ENCODE data around the gene HERC4. TPM values are rescaled to one million over a fixed set of nuclear protein-coding genes. Genes with fewer than 3 reads are reported as not detected.
"Not testable (repeated sequence)": the region's sequence is repeated elsewhere in the genome, so short reads cannot be mapped to it uniquely, and the experiment has no call there.

HERC4 gene
- polyA plus RNA-seq, 1 donor from 2014 or later, result 45.6 TPM

DNA sequence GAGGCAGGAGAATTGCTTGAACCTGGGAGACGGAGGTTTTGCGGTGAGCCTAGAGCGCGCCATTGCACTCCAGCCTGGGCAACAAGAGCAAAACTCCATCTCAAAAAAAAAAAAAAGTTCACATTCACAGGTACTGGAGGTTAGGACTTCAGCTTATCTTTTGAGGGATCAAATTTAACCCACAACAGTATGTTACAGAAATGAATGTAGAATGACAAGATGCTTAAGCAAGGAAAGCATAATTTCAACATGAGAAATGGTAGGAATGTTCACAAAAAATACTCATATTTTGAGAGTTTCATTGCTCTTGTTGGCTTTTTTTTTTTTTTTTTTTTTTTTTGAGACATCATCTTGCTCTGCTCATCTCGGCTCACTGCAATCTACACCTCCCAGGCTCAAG lies 1.9 kb upstream of the HERC4 start:
- H3K27me3 ChIP-seq (ENCODE audit: insufficient read depth, low read depth, low read length), result no peaks in the 10 kb centered on the region
- no peak overlapping the region for H2AFZ ChIP-seq (ENCODE audit: low read depth, low read length)
- TF ChIP-seq RAD21 (conservative IDR thresholded peaks at IDR 0.05) (no peak), EZH2 (IDR thresholded peaks at IDR 0.05; ENCODE audit: borderline replicate concordance, insufficient read depth, low read length, poor library complexity, severe bottlenecking) (no peak), SMC3 (conservative IDR thresholded peaks at IDR 0.05; ENCODE audit: poor library complexity) (no peak), POLR2AphosphoS5 (IDR thresholded peaks at IDR 0.05) (no peak), EP300 (conservative IDR thresholded peaks at IDR 0.05; ENCODE audit: poor library complexity, severe bottlenecking) (no peak), MXI1 (conservative IDR thresholded peaks at IDR 0.05; ENCODE audit: poor library complexity, severe bottlenecking) (no peak), TAF1 (IDR thresholded peaks at IDR 0.05; ENCODE audit: low read depth) (no peak)
- TF ChIP-seq, protein P1, sequence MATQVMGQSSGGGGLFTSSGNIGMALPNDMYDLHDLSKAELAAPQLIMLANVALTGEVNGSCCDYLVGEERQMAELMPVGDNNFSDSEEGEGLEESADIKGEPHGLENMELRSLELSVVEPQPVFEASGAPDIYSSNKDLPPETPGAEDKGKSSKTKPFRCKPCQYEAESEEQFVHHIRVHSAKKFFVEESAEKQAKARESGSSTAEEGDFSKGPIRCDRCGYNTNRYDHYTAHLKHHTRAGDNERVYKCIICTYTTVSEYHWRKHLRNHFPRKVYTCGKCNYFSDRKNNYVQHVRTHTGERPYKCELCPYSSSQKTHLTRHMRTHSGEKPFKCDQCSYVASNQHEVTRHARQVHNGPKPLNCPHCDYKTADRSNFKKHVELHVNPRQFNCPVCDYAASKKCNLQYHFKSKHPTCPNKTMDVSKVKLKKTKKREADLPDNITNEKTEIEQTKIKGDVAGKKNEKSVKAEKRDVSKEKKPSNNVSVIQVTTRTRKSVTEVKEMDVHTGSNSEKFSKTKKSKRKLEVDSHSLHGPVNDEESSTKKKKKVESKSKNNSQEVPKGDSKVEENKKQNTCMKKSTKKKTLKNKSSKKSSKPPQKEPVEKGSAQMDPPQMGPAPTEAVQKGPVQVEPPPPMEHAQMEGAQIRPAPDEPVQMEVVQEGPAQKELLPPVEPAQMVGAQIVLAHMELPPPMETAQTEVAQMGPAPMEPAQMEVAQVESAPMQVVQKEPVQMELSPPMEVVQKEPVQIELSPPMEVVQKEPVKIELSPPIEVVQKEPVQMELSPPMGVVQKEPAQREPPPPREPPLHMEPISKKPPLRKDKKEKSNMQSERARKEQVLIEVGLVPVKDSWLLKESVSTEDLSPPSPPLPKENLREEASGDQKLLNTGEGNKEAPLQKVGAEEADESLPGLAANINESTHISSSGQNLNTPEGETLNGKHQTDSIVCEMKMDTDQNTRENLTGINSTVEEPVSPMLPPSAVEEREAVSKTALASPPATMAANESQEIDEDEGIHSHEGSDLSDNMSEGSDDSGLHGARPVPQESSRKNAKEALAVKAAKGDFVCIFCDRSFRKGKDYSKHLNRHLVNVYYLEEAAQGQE (IDR thresholded peaks at IDR 0.05; ENCODE audit: borderline replicate concordance), result no peak
- TF ChIP-seq, protein P2, sequence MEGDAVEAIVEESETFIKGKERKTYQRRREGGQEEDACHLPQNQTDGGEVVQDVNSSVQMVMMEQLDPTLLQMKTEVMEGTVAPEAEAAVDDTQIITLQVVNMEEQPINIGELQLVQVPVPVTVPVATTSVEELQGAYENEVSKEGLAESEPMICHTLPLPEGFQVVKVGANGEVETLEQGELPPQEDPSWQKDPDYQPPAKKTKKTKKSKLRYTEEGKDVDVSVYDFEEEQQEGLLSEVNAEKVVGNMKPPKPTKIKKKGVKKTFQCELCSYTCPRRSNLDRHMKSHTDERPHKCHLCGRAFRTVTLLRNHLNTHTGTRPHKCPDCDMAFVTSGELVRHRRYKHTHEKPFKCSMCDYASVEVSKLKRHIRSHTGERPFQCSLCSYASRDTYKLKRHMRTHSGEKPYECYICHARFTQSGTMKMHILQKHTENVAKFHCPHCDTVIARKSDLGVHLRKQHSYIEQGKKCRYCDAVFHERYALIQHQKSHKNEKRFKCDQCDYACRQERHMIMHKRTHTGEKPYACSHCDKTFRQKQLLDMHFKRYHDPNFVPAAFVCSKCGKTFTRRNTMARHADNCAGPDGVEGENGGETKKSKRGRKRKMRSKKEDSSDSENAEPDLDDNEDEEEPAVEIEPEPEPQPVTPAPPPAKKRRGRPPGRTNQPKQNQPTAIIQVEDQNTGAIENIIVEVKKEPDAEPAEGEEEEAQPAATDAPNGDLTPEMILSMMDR (IDR thresholded peaks at IDR 0.05; ENCODE audit: poor library complexity, severe bottlenecking), result no peak
- H3K9ac ChIP-seq (ENCODE audit: low read length), result no peak overlapping the region
- no peaks in the 10 kb centered on the region for H4K20me1 ChIP-seq (ENCODE audit: insufficient read depth)
- no peak overlapping the region for H3K27ac ChIP-seq (ENCODE audit: low read length)
- no peak overlapping the region for H3K4me2 ChIP-seq (ENCODE audit: low read length)
- no peaks in the 10 kb centered on the region for H3K9me3 ChIP-seq (ENCODE audit: low read length)
- no peaks in the 10 kb centered on the region for H3F3A ChIP-seq (ENCODE audit: insufficient read depth, low read length, poor library complexity, severe bottlenecking)
- H3K36me3 ChIP-seq (ENCODE audit: insufficient read depth, low read length), result no peaks in the 10 kb centered on the region
- peaks cover 23% of the 10 kb centered on the region for H3K79me2 ChIP-seq (replicated peaks; ENCODE audit: insufficient read depth, low read length)
- no peaks in the 10 kb centered on the region for H3K9me2 ChIP-seq (ENCODE audit: insufficient read depth, low read length)
- H3K4me3 ChIP-seq (ENCODE audit: low read length), result no peak overlapping the region

DNA sequence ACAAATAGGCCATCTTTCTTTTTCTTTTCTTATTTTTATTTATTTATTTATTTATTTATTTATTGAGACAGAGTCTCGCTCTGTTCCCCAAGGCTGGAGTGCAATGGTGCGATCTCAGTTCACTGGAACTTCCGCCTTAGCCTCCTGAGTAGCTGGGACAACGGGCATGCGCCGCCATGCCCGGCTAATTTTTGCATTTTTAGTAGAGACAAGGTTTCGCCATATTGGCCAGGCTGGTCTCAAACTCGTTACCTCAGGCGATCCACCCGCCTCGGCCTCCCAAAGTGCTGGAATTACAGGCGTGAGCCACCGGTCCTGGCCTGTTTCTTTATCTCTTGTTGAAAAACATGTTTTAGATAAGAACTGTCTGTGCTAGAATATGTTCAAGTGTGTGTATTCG lies 998 bp upstream of the HERC4 start:
- H3K79me2 ChIP-seq (replicated peaks; ENCODE audit: insufficient read depth, low read length), result peaks cover 32% of the 10 kb centered on the region
- not testable (repeated sequence) for H3K36me3 ChIP-seq (ENCODE audit: insufficient read depth, low read length); H3K27ac ChIP-seq (ENCODE audit: low read length); H2AFZ ChIP-seq (ENCODE audit: low read depth, low read length); H3K9me2 ChIP-seq (ENCODE audit: insufficient read depth, low read length); H3K4me3 ChIP-seq (ENCODE audit: low read length); H3K27me3 ChIP-seq (ENCODE audit: insufficient read depth, low read depth, low read length); H3K4me2 ChIP-seq (ENCODE audit: low read length); H3K9ac ChIP-seq (ENCODE audit: low read length); H4K20me1 ChIP-seq (ENCODE audit: insufficient read depth); H3K9me3 ChIP-seq (ENCODE audit: low read length); H3F3A ChIP-seq (ENCODE audit: insufficient read depth, low read length, poor library complexity, severe bottlenecking)

DNA sequence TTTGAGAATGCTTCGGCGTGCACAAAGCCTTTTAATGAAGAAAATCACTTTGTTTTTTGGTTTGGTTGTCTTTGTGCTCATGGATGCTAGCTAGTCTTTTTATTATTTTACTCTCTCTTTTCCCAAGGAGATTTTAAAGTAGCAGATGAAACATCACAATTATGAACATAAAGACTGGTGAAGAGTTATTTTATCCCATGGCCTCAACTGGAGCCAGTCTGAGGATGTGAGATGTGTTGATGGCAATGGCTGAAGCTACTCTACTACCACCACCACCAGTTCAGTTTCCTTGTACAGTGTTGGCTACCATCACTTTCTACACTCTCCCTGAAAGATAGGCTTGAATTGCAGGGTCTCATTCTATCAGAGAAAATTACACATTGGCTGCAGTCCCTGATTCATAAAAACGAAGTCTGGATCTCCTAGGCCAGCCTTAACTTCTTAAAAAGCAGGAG lies 494 bp upstream of the HERC4 start:
- Histone ChIP-seq H3F3A (ENCODE audit: insufficient read depth, low read length, poor library complexity, severe bottlenecking) (no peaks in the 10 kb centered on the region), H3K27ac (ENCODE audit: low read length) (peak overlapping the region; percentile 43), H2AFZ (ENCODE audit: low read depth, low read length) (peak overlapping the region; percentile 97), H3K9ac (ENCODE audit: low read length) (peak overlapping the region; percentile 27), H3K4me2 (ENCODE audit: low read length) (peak overlapping the region; percentile 79), H3K9me3 (ENCODE audit: low read length) (no peaks in the 10 kb centered on the region), H3K27me3 (ENCODE audit: insufficient read depth, low read depth, low read length) (no peaks in the 10 kb centered on the region), H4K20me1 (ENCODE audit: insufficient read depth) (no peaks in the 10 kb centered on the region), H3K79me2 (replicated peaks; ENCODE audit: insufficient read depth, low read length) (peaks cover 38% of the 10 kb centered on the region), H3K9me2 (ENCODE audit: insufficient read depth, low read length) (no peaks in the 10 kb centered on the region), H3K36me3 (ENCODE audit: insufficient read depth, low read length) (no peaks in the 10 kb centered on the region), H3K4me3 (ENCODE audit: low read length) (peak overlapping the region; percentile 100)
- TF ChIP-seq, protein P1 (IDR thresholded peaks at IDR 0.05; ENCODE audit: borderline replicate concordance), result peak; percentile 14
- no peak for TF ChIP-seq TAF1 (IDR thresholded peaks at IDR 0.05; ENCODE audit: low read depth)
- TF ChIP-seq EP300 (conservative IDR thresholded peaks at IDR 0.05; ENCODE audit: poor library complexity, severe bottlenecking), result no peak
- TF ChIP-seq MXI1 (conservative IDR thresholded peaks at IDR 0.05; ENCODE audit: poor library complexity, severe bottlenecking), result no peak
- TF ChIP-seq POLR2AphosphoS5 (IDR thresholded peaks at IDR 0.05), result no peak
- no peak for TF ChIP-seq SMC3 (conservative IDR thresholded peaks at IDR 0.05; ENCODE audit: poor library complexity)
- TF ChIP-seq RAD21 (conservative IDR thresholded peaks at IDR 0.05), result no peak
- TF ChIP-seq, protein P2 (IDR thresholded peaks at IDR 0.05; ENCODE audit: poor library complexity, severe bottlenecking), result no peak
